ENCODE measurements around the gene STPG1.

STPG1 gene

GRCh38 chr1:24457866-24458265 is 44.3 kb upstream of the STPG1 start:
- TF ChIP-seq, protein P1, sequence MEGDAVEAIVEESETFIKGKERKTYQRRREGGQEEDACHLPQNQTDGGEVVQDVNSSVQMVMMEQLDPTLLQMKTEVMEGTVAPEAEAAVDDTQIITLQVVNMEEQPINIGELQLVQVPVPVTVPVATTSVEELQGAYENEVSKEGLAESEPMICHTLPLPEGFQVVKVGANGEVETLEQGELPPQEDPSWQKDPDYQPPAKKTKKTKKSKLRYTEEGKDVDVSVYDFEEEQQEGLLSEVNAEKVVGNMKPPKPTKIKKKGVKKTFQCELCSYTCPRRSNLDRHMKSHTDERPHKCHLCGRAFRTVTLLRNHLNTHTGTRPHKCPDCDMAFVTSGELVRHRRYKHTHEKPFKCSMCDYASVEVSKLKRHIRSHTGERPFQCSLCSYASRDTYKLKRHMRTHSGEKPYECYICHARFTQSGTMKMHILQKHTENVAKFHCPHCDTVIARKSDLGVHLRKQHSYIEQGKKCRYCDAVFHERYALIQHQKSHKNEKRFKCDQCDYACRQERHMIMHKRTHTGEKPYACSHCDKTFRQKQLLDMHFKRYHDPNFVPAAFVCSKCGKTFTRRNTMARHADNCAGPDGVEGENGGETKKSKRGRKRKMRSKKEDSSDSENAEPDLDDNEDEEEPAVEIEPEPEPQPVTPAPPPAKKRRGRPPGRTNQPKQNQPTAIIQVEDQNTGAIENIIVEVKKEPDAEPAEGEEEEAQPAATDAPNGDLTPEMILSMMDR (IDR thresholded peaks at IDR 0.05; ENCODE audit: insufficient read depth, low read length, poor library complexity, severe bottlenecking) = no peak
- H3K9me2 ChIP-seq (replicated peaks; ENCODE audit: insufficient read depth, low read length) = no peaks in the 10 kb centered on the region
- no peak overlapping the region for H3K27ac ChIP-seq (ENCODE audit: low read depth, low read length)
- H3K4me2 ChIP-seq (ENCODE audit: low read depth, low read length, poor library complexity, severe bottlenecking) = no peak overlapping the region
- no peaks in the 10 kb centered on the region for H3K27me3 ChIP-seq (ENCODE audit: low read length)
- peaks cover 7% of the 10 kb centered on the region; the same call in 1 of the 2 replicates for H3K36me3 ChIP-seq (ENCODE audit: low read length)
- no peaks in the 10 kb centered on the region for H3K9me3 ChIP-seq (ENCODE audit: insufficient read depth, low read length)
- H3F3A ChIP-seq (ENCODE audit: insufficient read depth) = no peaks in the 10 kb centered on the region
- H3K4me3 ChIP-seq (ENCODE audit: insufficient read depth, low read length, poor library complexity, severe bottlenecking) = no peak overlapping the region
- no peaks in the 10 kb centered on the region for H4K20me1 ChIP-seq (ENCODE audit: low read depth, low read length)
- no peak overlapping the region for H3K9ac ChIP-seq (ENCODE audit: low read length)
- H3K79me2 ChIP-seq (ENCODE audit: insufficient read depth, low read length) = no peaks in the 10 kb centered on the region
- H2AFZ ChIP-seq (ENCODE audit: low read depth, low read length, severe bottlenecking) = no peak overlapping the region

DNA sequence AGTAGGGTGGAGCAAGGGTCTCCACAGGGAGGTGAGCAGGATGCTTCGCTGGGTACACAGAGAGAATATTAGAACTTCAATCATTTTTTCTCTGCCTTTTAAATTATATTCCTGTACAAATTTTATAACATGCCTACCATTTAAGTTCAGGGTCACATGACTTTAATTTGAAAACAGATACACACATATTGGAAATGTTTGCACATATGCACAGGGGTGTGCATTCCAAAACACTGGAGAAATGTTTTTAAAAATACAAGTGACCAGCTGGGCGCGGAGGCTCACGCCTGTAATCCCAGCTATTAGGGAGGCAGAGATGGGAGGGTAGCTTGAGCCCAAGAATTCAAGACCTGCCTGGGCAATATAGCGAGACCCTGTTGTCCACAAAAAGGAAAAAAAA is 41.7 kb upstream of the STPG1 start:
- no peak overlapping the region for H3K27ac ChIP-seq (ENCODE audit: low read depth, low read length)
- peaks cover 2% of the 10 kb centered on the region; the same call in 1 of the 2 replicates for H3K36me3 ChIP-seq (ENCODE audit: low read length)
- no peaks in the 10 kb centered on the region for H3K9me2 ChIP-seq (replicated peaks; ENCODE audit: insufficient read depth, low read length)
- no peak overlapping the region for H3K4me3 ChIP-seq (ENCODE audit: insufficient read depth, low read length, poor library complexity, severe bottlenecking)
- no peak overlapping the region for H2AFZ ChIP-seq (ENCODE audit: low read depth, low read length, severe bottlenecking)
- no peak overlapping the region for H3K9ac ChIP-seq (ENCODE audit: low read length)
- no peaks in the 10 kb centered on the region for H3K27me3 ChIP-seq (ENCODE audit: low read length)
- H4K20me1 ChIP-seq (ENCODE audit: low read depth, low read length) = no peaks in the 10 kb centered on the region
- no peaks in the 10 kb centered on the region for H3F3A ChIP-seq (ENCODE audit: insufficient read depth)
- H3K79me2 ChIP-seq (ENCODE audit: insufficient read depth, low read length) = no peaks in the 10 kb centered on the region
- no peak overlapping the region for H3K4me2 ChIP-seq (ENCODE audit: low read depth, low read length, poor library complexity, severe bottlenecking)
- H3K9me3 ChIP-seq (ENCODE audit: insufficient read depth, low read length) = no peaks in the 10 kb centered on the region
- no peak for TF ChIP-seq EZH2phosphoT487 (conservative IDR thresholded peaks at IDR 0.05; ENCODE audit: low read length)
- TF ChIP-seq, protein P1 (IDR thresholded peaks at IDR 0.05; ENCODE audit: insufficient read depth, low read length, poor library complexity, severe bottlenecking) = no peak

DNA sequence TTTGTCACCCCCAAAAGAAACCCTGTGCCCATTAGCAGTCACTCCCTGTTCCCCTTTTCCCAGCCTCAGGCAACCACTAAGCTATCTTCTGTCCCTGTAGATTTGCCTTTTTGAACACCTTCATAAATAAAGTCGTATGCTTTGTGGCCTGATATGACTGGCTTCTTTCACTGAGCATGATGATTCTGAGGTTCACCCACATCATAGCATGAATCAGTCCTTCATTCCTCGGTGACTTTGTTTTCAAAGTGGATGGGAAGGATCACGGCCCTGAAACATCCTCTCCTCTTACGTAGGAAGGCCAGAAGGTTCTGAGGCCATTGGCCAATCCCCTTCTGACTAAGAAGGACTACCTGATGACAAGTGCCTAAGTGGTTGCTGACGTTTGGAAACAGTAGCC is 41.1 kb upstream of the STPG1 start:
- TF ChIP-seq, protein P1 (IDR thresholded peaks at IDR 0.05; ENCODE audit: insufficient read depth, low read length, poor library complexity, severe bottlenecking) = no peak
- no peak for TF ChIP-seq EZH2phosphoT487 (conservative IDR thresholded peaks at IDR 0.05; ENCODE audit: low read length)
- no peak overlapping the region for H3K4me2 ChIP-seq (ENCODE audit: low read depth, low read length, poor library complexity, severe bottlenecking)
- H3K27me3 ChIP-seq (ENCODE audit: low read length) = no peaks in the 10 kb centered on the region
- no peak overlapping the region for H3K9ac ChIP-seq (ENCODE audit: low read length)
- H3F3A ChIP-seq (ENCODE audit: insufficient read depth) = no peaks in the 10 kb centered on the region
- no peak overlapping the region for H3K4me3 ChIP-seq (ENCODE audit: insufficient read depth, low read length, poor library complexity, severe bottlenecking)
- H2AFZ ChIP-seq (ENCODE audit: low read depth, low read length, severe bottlenecking) = no peak overlapping the region
- H3K79me2 ChIP-seq (ENCODE audit: insufficient read depth, low read length) = no peaks in the 10 kb centered on the region
- H3K9me2 ChIP-seq (replicated peaks; ENCODE audit: insufficient read depth, low read length) = no peaks in the 10 kb centered on the region
- no peaks in the 10 kb centered on the region for H4K20me1 ChIP-seq (ENCODE audit: low read depth, low read length)
- H3K27ac ChIP-seq (ENCODE audit: low read depth, low read length) = no peak overlapping the region
- H3K36me3 ChIP-seq (ENCODE audit: low read length) = peaks cover 2% of the 10 kb centered on the region; the same call in 1 of the 2 replicates
- H3K9me3 ChIP-seq (ENCODE audit: insufficient read depth, low read length) = no peaks in the 10 kb centered on the region

Data from SU-DHL-6 (cell line).